Measurements from ENCODE around the gene CTNNBL1.
"Not testable (repeated sequence)": the region's sequence is repeated elsewhere in the genome, so short reads cannot be mapped to it uniquely, and the experiment has no call there.

Gene CTNNBL1

GRCh38 chr20:37693635-37694626, at the start of gene CTNNBL1:
Gene CTNNBL1 (plus strand): TSS chr20:37694030. CDS start chr20:37694123, 93 bp downstream.
- H3K4me3 ChIP-seq (ENCODE audit: low read depth, low read length), result peak within 1 kb of the TSS; percentile 98
- peak; percentile 92 for DNase-seq (ENCODE audit: low read depth)

GRCh38 chr20:37644605-37645004, 49.2 kb upstream of the CTNNBL1 start:
- H3K4me3 ChIP-seq (ENCODE audit: low read depth, low read length), result no peak overlapping the region

DNA sequence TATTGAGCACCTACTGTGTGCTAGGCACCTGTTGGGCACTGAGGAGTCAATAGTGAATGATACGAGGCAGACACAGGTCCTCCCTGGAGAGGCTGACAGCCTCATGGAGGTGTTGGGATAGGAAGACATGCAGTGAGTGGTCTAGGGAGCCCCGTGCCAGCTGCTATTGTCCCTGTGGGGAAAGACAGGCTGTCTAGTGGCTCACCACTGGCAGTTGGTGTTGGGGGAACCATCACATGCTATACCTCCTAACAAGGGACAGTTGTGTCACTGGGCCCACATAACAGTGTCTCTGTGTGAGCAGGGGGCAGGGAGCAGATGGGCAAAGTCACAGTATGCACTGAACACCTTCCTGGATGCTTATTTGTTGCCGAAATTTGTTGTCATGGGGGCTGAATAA, 45.9 kb upstream of the CTNNBL1 start:
- DNase-seq (ENCODE audit: low read depth), result no peak

More at GRCh38 chr20:37644605-37645004, 49.2 kb upstream of the CTNNBL1 start:
- DNase-seq (ENCODE audit: low read depth), result no peak

DNA sequence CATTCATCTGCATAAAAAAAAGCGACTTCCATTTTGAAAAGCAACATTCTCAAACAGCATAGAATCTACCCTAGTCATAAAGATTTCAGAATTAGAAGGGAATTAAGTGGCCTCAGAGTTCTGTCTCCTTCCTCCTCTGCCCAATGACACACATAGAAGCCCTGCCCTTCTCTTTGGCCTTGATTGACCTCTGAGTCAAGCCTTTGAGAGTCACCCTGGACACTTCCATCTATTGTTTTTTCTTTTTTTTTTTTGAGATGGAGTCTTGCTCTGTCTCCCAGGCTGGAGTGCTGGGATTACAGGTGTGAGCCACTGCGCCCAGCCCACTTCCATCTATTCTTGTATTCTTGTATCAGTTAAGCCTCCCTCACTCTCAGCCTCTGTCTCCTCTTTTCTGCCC, 44.8 kb upstream of the CTNNBL1 start:
- no peak for DNase-seq (ENCODE audit: low read depth)
- H3K4me3 ChIP-seq (ENCODE audit: low read depth, low read length), result no peak overlapping the region

More for the DNA sequence above, 45.9 kb upstream of the CTNNBL1 start:
- no peak overlapping the region for H3K4me3 ChIP-seq (ENCODE audit: low read depth, low read length)

GRCh38 chr20:37649676-37650370, 44.0 kb upstream of the CTNNBL1 start:
- H3K4me3 ChIP-seq (ENCODE audit: low read depth, low read length), result no peak overlapping the region
- DNase-seq (ENCODE audit: low read depth), result no peak

DNA sequence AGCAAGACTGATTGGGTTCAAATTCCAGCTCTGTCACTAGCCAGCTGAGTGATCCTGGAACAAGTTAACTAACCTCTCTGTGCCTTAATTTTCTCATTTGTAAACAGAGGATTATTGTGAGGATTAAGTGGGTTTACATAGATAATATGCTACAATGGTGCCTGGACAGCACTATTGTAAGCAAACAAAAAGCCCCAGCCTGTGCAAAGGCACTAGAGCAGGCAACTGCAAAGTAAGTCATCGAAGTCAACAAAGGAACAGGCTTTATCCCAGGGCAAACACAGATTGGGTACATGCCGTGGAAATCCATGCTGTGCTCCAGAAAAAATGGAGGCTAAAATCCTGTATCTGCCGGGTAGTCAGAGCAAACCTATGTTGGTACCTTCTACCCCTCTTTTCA, 43.2 kb upstream of the CTNNBL1 start:
- H3K4me3 ChIP-seq (ENCODE audit: low read depth, low read length), result no peak overlapping the region
- no peak for DNase-seq (ENCODE audit: low read depth)

GRCh38 chr20:37651932-37652331, 41.9 kb upstream of the CTNNBL1 start:
- H3K4me3 ChIP-seq (ENCODE audit: low read depth, low read length), result no peak overlapping the region
- DNase-seq (ENCODE audit: low read depth), result no peak

- no peak for DNase-seq (ENCODE audit: low read depth)
- H3K4me3 ChIP-seq (ENCODE audit: low read depth, low read length), result no peak overlapping the region
Observed at GRCh38 chr20:37656945-37657344, 36.9 kb upstream of the CTNNBL1 start.

GRCh38 chr20:37657924-37658804, 35.7 kb upstream of the CTNNBL1 start:
- no peak overlapping the region for H3K4me3 ChIP-seq (ENCODE audit: low read depth, low read length)
- DNase-seq (ENCODE audit: low read depth), result no peak

- no peak overlapping the region for H3K4me3 ChIP-seq (ENCODE audit: low read depth, low read length)
- no peak for DNase-seq (ENCODE audit: low read depth)
Observed at GRCh38 chr20:37661519-37661918, 32.3 kb upstream of the CTNNBL1 start.

- no peak overlapping the region for H3K4me3 ChIP-seq (ENCODE audit: low read depth, low read length)
- no peak for DNase-seq (ENCODE audit: low read depth)
Observed at GRCh38 chr20:37662308-37662707, 31.5 kb upstream of the CTNNBL1 start.

- DNase-seq (ENCODE audit: low read depth); H3K4me3 ChIP-seq (ENCODE audit: low read depth, low read length): not testable (repeated sequence)
Observed at GRCh38 chr20:37664595-37664994, 29.2 kb upstream of the CTNNBL1 start.

GRCh38 chr20:37668166-37668565, 25.7 kb upstream of the CTNNBL1 start:
- no peak for DNase-seq (ENCODE audit: low read depth)

GRCh38 chr20:37669062-37669772, 24.6 kb upstream of the CTNNBL1 start:
- DNase-seq (ENCODE audit: low read depth), result no peak
- no peak overlapping the region for H3K4me3 ChIP-seq (ENCODE audit: low read depth, low read length)

More at GRCh38 chr20:37668166-37668565, 25.7 kb upstream of the CTNNBL1 start:
- H3K4me3 ChIP-seq (ENCODE audit: low read depth, low read length), result no peak overlapping the region

GRCh38 chr20:37669773-37670236, 24.0 kb upstream of the CTNNBL1 start:
- DNase-seq (ENCODE audit: low read depth), result no peak
- H3K4me3 ChIP-seq (ENCODE audit: low read depth, low read length), result no peak overlapping the region

DNA sequence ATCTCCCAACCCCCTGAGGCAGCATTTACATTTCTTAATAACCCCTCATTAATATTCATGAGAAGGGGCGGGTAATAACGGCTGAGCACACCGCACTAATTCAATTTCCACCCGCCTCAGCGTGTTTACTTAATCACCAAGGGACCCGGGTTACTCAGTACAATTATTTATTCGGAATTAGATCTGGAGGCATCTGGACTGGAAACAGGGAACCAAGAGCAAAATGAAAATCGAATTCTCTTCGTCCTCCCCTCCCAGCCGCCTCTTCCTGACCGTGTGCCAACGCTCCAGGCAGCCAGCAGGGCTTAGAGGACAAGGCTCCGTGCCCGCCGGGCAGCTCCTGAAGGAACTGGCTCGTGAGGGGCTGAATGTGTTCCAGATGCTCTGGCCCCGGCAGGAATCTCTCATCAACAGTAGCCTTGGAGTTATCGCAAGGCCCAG, 23.5 kb upstream of the CTNNBL1 start:
- no peak for DNase-seq (ENCODE audit: low read depth)
- no peak overlapping the region for H3K4me3 ChIP-seq (ENCODE audit: low read depth, low read length)

DNA sequence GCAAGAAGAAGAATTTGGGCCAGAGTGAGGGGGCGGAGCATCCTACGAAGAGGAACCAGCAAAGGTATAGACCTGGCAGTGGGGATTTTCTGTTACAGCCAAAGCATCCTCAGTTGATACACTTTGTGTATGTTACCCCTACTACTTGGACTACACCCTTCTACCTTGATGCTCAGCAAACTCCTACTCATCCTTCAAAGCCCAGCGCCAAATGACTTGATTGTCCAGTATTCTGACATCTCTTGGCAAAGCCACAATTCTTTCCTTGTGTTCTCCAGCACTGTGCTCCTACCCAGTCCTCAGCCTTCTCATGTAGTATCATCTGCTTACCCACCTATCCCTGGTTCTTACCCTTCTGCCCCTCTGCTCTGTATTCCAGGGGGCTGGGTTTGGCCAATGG, 21.7 kb upstream of the CTNNBL1 start:
- H3K4me3 ChIP-seq (ENCODE audit: low read depth, low read length), result no peak overlapping the region
- no peak for DNase-seq (ENCODE audit: low read depth)

DNA sequence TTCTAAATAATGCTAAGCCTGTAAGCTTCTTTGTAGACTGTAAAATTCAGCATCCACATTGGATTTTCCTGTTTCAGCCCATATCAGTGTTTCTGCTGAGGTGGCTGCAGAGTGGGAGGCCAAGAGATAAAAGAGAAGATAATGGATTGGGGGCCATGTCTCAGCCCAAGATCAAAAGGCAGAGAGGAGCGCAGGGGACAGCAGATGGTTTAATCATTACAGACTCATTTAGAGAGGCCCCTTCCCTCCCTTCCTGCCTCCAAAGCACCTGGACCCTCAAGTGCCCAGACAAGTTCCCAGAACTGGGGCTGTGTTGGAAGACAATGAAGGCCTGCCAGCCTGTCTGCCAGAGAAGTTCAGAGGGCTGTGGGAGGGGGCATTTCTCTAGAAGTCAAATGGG, 20.4 kb upstream of the CTNNBL1 start:
- DNase-seq (ENCODE audit: low read depth), result no peak
- H3K4me3 ChIP-seq (ENCODE audit: low read depth, low read length), result no peak overlapping the region

GRCh38 chr20:37676440-37676839, 17.4 kb upstream of the CTNNBL1 start:
- no peak overlapping the region for H3K4me3 ChIP-seq (ENCODE audit: low read depth, low read length)
- DNase-seq (ENCODE audit: low read depth), result no peak

Measured in skeletal muscle cell (primary cell).